Endothelial cell of umbilical vein (primary cell): Measurements from ENCODE around the gene ATXN1L. TPM values are rescaled to one million over a fixed set of nuclear protein-coding genes. Genes with fewer than 3 reads are reported as not detected.

Experiments used
- BruUV-seq: library from RNA; stranded (reverse); fragments of 400-500 nt; replicated peaks from 2 replicates; lab custom pipeline; 2021; lab: Mats Ljungman, UMichigan
- CTCF ChIA-PET: fragments of 300-600, 350-600 bp; sonication (Branson Sonifier 250); formaldehyde crosslinking; loops from one replicate; lab custom pipeline; 2021; ENCODE audit warnings: antibody characterized with exemption, inconsistent platforms; lab: Charles Lee
- POLR2A ChIA-PET: fragments of 300-600, 350-600 bp; sonication (Branson Sonifier 250); formaldehyde crosslinking; loops from one replicate; lab custom pipeline; 2021; ENCODE audit warnings: antibody characterized with exemption, inconsistent platforms; lab: Charles Lee
- DNase-seq: peaks from one replicate; pipeline ENCODE4 v3.0.0-alpha.2; 2011; ENCODE audit warnings: low read depth, low spot score
- FAIRE-seq: peaks from 2 replicates; lab custom pipeline; 2011; peaks lifted over from hg19 to GRCh38; lab: Jason Lieb, UNC
- H2AFZ ChIP-seq: 2 replicates; pipeline ENCODE4 v1.6.0; 2012; ENCODE audit warnings: low read depth, low read length, control low read depth, inconsistent platforms
- H3K27ac ChIP-seq: 2 replicates; pipeline ENCODE4 v1.5.1; 2011; ENCODE audit warnings: low read depth, mild to moderate bottlenecking, control low read depth, low read length, moderate library complexity; ENCODE audit not compliant: insufficient read depth
- H3K27me3 ChIP-seq, 2 experiments: 2 replicates each; pipeline versions ENCODE4 v1.6.0 to v1.6.1; 2011; ENCODE audit warnings: low read length in 2 of 2, mixed read lengths in 1 of 2; ENCODE audit not compliant: control insufficient read depth in 2 of 2, insufficient read depth in 2 of 2
- H3K36me3 ChIP-seq, 2 experiments: 2 replicates in 1 of 2; 3 replicates in 1 of 2; pipeline ENCODE4 v1.5.1; 2011; ENCODE audit warnings: low read length in 2 of 2, mild to moderate bottlenecking in 1 of 2, moderate library complexity in 1 of 2; ENCODE audit not compliant: control insufficient read depth in 2 of 2, insufficient read depth in 2 of 2; ENCODE audit errors: extremely low read depth in 1 of 2
- H3K4me1 ChIP-seq: 3 replicates; pipeline ENCODE4 v1.5.1; 2011; ENCODE audit warnings: mild to moderate bottlenecking, low read length; ENCODE audit not compliant: control insufficient read depth, insufficient read depth; ENCODE audit errors: extremely low read depth
- H3K4me2 ChIP-seq: 2 replicates; pipeline ENCODE4 v1.6.1; 2011; ENCODE audit warnings: low read length, control low read depth, mixed read lengths; ENCODE audit not compliant: insufficient read depth
- H3K4me3 ChIP-seq, 3 experiments: fragments of 200-600 bp in 1 of 3; sonication (generic), shearing (Covaris generic) in 1 of 3; replicated peaks in 1 of 3; 2 replicates each; pipeline ENCODE4 v1.5.1; 2011 to 2016; ENCODE audit warnings: control low read depth in 3 of 3, low read length in 3 of 3, mild to moderate bottlenecking in 2 of 3, inconsistent platforms in 1 of 3, low read depth in 1 of 3, moderate library complexity in 1 of 3; ENCODE audit not compliant: insufficient read depth in 1 of 3
- H3K79me2 ChIP-seq: 2 replicates; pipeline ENCODE4 v1.6.0; 2012; ENCODE audit warnings: low read length, inconsistent platforms; ENCODE audit not compliant: control insufficient read depth, insufficient read depth
- H3K9ac ChIP-seq: replicated peaks from 2 replicates; pipeline ENCODE3; 2011; ENCODE audit warnings: low read length, control low read depth; ENCODE audit not compliant: insufficient read depth; ENCODE audit errors: extremely low read depth
- H3K9me1 ChIP-seq: replicated peaks from 3 replicates; pipeline ENCODE4 v1.6.0; 2011; ENCODE audit warnings: mild to moderate bottlenecking, low read length; ENCODE audit not compliant: control insufficient read depth, insufficient read depth; ENCODE audit errors: extremely low read depth
- H3K9me3 ChIP-seq: replicated peaks from 2 replicates; pipeline ENCODE4 v1.5.1; 2012; ENCODE audit warnings: low read length, inconsistent platforms; ENCODE audit not compliant: control insufficient read depth, insufficient read depth
- H4K20me1 ChIP-seq: replicated peaks from 2 replicates; pipeline ENCODE3; 2011; ENCODE audit warnings: mild to moderate bottlenecking, low read length; ENCODE audit not compliant: control insufficient read depth, insufficient read depth; ENCODE audit errors: extremely low read depth
- EZH2 ChIP-seq: IDR thresholded peaks from 2 replicates; pipeline ENCODE4 v1.6.1; 2012; ENCODE audit warnings: borderline replicate concordance, low read depth, mild to moderate bottlenecking, moderate library complexity, low read length, inconsistent platforms; ENCODE audit not compliant: severe bottlenecking
- FOS ChIP-seq: IDR thresholded peaks from 2 replicates; pipeline ENCODE4 v1.6.1; 2011; ENCODE audit warnings: mild to moderate bottlenecking, low read length, moderate library complexity, borderline replicate concordance; ENCODE audit not compliant: insufficient read depth
- GATA2 ChIP-seq: IDR thresholded peaks from 2 replicates; pipeline ENCODE4 v1.7.0; 2011; ENCODE audit warnings: low read depth, mild to moderate bottlenecking, moderate library complexity, mixed read lengths, low read length; ENCODE audit not compliant: insufficient read length, insufficient read depth
- JUN ChIP-seq: IDR thresholded peaks from 2 replicates; pipeline ENCODE4 v1.6.1; 2011; ENCODE audit warnings: borderline replicate concordance, low read depth; ENCODE audit not compliant: insufficient read length, insufficient read depth
- MYC ChIP-seq: IDR thresholded peaks from one replicate; pipeline ENCODE4 v1.6.1; 2011; ENCODE audit warnings: mild to moderate bottlenecking, low read depth, low read length
- POLR2A ChIP-seq: IDR thresholded peaks from 2 replicates; pipeline ENCODE4 v1.6.1; 2012; ENCODE audit warnings: low read depth, mild to moderate bottlenecking, control low read depth, low read length
- POLR2AphosphoS5 ChIP-seq: IDR thresholded peaks from 2 replicates; pipeline ENCODE4 v1.6.1; 2012; ENCODE audit warnings: low read depth, mild to moderate bottlenecking, control low read depth, low read length, moderate library complexity; ENCODE audit not compliant: insufficient read depth
- dilution Hi-C: fragments of 300-500 bp; cut with MboI; formaldehyde crosslinking; loops from one replicate; pipeline ENCODE4 v1.15.0; 2019; ENCODE audit warnings: low sequenced_read_pairs; ENCODE audit not compliant: extremely low pct_ligation_motif_present
- intact Hi-C: fragments of 100-400 bp; cut with micrococcal nuclease; formaldehyde crosslinking; loops from one replicate; pipeline ENCODE4 v1.10.0; 2022
- polyA plus RNA-seq, 4 experiments: library from polyadenylated mRNA; depleted of rRNA in 3 of 4; stranded (reverse) in 3 of 4; unstranded in 1 of 4; fragments of >200 nt; gene quantifications; 2 replicates each; pipeline versions ENCODE4 v1.2.1 to v1.2.3, GENCODE V29; 2011 to 2012; ENCODE audit warnings: missing spikeins in 1 of 4
- total RNA-seq: library from RNA; stranded (reverse); gene quantifications from 2 replicates; pipeline ENCODE4 v1.2.3, GENCODE V29; 2021
- TF ChIP-seq, protein P1 (sequence below), 2 donors: IDR thresholded peaks; 1 replicate in 1 of 2; 2 replicates in 1 of 2; pipeline ENCODE4 v1.5.1; 2011; ENCODE audit warnings: low read length in 2 of 2, mild to moderate bottlenecking in 2 of 2, moderate library complexity in 2 of 2, control low read depth in 1 of 2, inconsistent platforms in 1 of 2, low read depth in 1 of 2; ENCODE audit not compliant: insufficient read depth in 1 of 2; ENCODE audit errors: extremely low read depth in 1 of 2
- TF ChIP-seq, protein P2 (sequence below): IDR thresholded peaks from 2 replicates; pipeline ENCODE4 v1.6.1; 2011; ENCODE audit not compliant: insufficient read depth, insufficient read length

Gene ATXN1L
- total and polyA plus RNA-seq, 2 donors (not counting 3 experiments of a cell fraction or from before 2014, with no cell fraction given), result 15.6 to 23.9 TPM

DNA sequence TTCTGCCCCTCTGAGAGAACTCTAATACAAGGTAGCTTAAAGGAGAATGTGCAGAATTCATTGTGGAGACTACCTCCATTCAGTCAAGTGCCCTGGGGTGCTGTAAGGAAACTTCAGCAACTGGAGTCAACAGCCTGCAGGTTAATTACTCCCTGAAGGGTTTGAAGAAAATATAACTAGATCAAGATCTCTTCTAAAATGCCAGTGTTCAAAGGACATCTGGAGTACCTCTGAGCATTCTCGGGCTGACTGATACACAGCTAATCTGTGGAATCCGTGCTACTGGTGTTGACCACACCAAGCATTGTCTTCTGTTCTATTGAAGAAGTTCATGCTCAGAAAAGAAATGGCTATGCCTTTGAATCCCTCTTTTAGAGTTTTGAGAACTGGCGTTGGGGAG, 11.5 kb upstream of the ATXN1L start:
- intact Hi-C loops, result no loop called here
- H3K4me2 ChIP-seq, result no peak overlapping the region
- no peaks in the 10 kb centered on the region for H3K9me1 ChIP-seq
- no peak overlapping the region for H2AFZ ChIP-seq
- H3K36me3 ChIP-seq, result no peaks in the 10 kb centered on the region
- H3K27ac ChIP-seq, result no peak overlapping the region
- no peaks in the 10 kb centered on the region for H3K4me1 ChIP-seq
- ChIA-PET CTCF (interaction anchor here (1.4 kb wide), 1 partner anchor 11 kb away, joined by 3 read pairs; no protein-coding TSS in a partner anchor), POLR2A (no interaction called here)
- no peak overlapping the region for H3K9ac ChIP-seq
- dilution Hi-C loops, result no loop called here
- DNase-seq (no peak), FAIRE-seq (no peak)
- TF ChIP-seq POLR2A (no peak), EZH2 (no peak), JUN (no peak), FOS (no peak), MYC (no peak), GATA2 (no peak), POLR2AphosphoS5 (no peak)
- TF ChIP-seq, protein P1, sequence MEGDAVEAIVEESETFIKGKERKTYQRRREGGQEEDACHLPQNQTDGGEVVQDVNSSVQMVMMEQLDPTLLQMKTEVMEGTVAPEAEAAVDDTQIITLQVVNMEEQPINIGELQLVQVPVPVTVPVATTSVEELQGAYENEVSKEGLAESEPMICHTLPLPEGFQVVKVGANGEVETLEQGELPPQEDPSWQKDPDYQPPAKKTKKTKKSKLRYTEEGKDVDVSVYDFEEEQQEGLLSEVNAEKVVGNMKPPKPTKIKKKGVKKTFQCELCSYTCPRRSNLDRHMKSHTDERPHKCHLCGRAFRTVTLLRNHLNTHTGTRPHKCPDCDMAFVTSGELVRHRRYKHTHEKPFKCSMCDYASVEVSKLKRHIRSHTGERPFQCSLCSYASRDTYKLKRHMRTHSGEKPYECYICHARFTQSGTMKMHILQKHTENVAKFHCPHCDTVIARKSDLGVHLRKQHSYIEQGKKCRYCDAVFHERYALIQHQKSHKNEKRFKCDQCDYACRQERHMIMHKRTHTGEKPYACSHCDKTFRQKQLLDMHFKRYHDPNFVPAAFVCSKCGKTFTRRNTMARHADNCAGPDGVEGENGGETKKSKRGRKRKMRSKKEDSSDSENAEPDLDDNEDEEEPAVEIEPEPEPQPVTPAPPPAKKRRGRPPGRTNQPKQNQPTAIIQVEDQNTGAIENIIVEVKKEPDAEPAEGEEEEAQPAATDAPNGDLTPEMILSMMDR (IDR thresholded peaks at IDR 0.05; ENCODE audit: extremely low read depth in 1 of 2, insufficient read depth in 1 of 2, low read depth in 1 of 2, low read length in 2 of 2), result no peak
- TF ChIP-seq, protein P2, sequence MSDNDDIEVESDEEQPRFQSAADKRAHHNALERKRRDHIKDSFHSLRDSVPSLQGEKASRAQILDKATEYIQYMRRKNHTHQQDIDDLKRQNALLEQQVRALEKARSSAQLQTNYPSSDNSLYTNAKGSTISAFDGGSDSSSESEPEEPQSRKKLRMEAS, result no peak
- no peak overlapping the region for H3K4me3 ChIP-seq
- no peaks in the 10 kb centered on the region for H4K20me1 ChIP-seq
- H3K9me3 ChIP-seq, result no peaks in the 10 kb centered on the region
- H3K27me3 ChIP-seq, result no peaks in the 10 kb centered on the region
- H3K79me2 ChIP-seq, result no peaks in the 10 kb centered on the region
- BruUV-seq, result no TSS peak
